Measurements from ENCODE around the gene CRYM.

DNA sequence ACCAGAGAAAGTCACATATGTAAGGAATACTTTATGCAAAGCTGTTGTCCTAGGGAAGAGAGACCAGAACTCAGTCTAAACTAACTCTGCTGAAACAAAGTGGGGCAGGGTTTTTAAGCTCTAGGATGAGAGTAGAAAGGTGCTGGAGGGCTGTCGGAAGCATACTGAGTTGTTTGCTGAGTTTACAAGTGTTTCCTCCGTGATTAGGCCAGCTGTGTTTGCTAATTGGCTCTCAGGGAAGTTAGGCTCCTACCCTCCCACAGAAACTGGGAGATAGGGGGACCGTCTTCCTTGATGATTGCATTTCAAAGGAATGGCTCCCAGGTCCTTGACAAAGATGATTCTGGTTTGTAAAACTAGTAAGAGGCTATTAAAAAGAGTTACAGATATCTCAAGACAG lies 24.4 kb upstream of the CRYM start:
- TF ChIP-seq, protein P1, sequence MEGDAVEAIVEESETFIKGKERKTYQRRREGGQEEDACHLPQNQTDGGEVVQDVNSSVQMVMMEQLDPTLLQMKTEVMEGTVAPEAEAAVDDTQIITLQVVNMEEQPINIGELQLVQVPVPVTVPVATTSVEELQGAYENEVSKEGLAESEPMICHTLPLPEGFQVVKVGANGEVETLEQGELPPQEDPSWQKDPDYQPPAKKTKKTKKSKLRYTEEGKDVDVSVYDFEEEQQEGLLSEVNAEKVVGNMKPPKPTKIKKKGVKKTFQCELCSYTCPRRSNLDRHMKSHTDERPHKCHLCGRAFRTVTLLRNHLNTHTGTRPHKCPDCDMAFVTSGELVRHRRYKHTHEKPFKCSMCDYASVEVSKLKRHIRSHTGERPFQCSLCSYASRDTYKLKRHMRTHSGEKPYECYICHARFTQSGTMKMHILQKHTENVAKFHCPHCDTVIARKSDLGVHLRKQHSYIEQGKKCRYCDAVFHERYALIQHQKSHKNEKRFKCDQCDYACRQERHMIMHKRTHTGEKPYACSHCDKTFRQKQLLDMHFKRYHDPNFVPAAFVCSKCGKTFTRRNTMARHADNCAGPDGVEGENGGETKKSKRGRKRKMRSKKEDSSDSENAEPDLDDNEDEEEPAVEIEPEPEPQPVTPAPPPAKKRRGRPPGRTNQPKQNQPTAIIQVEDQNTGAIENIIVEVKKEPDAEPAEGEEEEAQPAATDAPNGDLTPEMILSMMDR (IDR thresholded peaks at IDR 0.05), result no peak
- TF ChIP-seq EP300 (IDR thresholded peaks at IDR 0.05), result no peak
